HG03469 (cell line): Measurements from ENCODE around the gene KDF1.
"Not testable (repeated sequence)": the region's sequence is repeated elsewhere in the genome, so short reads cannot be mapped to it uniquely, and the experiment has no call there.

ENCODE experiments used
- ATAC-seq: cut with Tn5 transposase; IDR thresholded peaks from one replicate; pipeline ENCODE4 v1.9.1; 2021; ENCODE audit warnings: mild to moderate bottlenecking, moderate library complexity, moderate number of reproducible peaks; ENCODE audit not compliant: unreplicated experiment

The KDF1 gene

DNA sequence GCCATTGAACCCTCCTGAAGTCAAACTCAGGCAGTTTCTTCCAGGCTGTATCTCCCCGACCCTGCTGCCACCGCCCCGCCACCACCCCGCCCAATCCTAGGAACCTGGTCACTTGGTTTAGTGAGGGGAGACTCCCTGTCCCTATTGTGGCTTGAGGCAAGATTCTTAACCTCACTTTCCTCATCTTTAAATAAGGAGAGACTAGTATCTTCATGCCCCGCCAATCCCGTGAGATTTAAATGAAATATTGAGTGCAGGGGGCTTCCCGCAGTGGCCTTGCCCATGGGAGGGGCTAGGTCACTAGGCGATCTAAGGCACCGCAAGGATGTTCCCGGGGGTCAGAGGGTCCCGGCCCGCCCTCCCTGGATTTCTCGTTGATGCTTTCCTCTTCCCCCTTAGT is 998 bp downstream of the KDF1 start:
- no peak for ATAC-seq

DNA sequence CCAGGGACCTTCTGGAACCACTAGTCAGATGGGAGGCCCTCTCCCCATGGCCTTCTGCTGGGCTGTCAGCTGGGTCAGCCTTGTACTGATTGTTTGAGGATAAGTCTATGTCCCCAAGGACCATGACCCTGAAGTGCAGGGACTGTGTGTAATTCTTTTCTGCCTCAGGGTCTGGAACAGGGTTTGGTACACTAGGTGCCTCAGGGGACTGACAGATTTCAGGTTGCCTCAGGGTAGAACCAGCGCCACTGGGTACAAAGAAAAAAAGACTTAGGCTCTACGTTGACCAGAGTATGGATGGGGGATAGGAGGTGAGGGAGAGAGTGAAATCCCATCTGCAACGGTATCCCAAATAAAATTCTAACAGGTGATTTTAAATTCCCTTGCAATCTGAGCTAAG is 3.0 kb downstream of the KDF1 start:
- ATAC-seq = no peak

DNA sequence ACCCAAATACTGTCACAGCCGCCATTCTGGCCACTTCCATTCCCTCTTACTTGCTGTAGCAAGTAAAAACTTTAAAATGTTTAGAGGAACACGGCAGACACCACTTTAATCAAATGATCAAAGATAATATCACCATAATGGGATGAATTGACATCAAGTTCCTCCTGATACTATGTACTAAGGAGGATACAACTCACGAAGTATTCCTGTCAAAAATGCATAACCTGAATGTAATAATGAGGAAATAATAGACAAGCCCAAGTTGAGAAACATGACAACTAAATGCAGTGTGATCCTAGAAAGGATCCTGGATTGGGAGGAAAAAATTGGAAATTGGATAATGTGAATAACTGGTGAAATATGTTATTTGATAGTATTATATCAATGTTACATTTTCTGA is 3.9 kb downstream of the KDF1 start:
- ATAC-seq = no peak

DNA sequence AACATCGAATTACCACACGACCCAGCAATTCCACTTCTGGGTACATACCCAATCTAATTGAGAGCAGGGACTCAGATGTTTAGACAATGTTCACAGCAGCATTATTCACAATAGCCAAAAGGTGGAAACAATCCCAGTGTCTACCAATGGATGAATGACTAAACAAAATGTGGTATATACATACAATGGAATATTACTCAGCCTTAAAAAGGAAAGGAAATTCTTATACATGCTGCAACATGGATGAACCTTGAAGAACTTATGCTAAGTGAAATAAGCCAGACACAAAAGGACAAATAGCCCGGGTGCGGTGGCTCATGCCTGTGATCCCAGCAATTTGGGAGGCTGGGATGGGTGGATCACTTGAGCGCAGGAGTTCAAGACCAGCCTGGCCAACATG is 6.9 kb downstream of the KDF1 start:
- ATAC-seq = no peak

DNA sequence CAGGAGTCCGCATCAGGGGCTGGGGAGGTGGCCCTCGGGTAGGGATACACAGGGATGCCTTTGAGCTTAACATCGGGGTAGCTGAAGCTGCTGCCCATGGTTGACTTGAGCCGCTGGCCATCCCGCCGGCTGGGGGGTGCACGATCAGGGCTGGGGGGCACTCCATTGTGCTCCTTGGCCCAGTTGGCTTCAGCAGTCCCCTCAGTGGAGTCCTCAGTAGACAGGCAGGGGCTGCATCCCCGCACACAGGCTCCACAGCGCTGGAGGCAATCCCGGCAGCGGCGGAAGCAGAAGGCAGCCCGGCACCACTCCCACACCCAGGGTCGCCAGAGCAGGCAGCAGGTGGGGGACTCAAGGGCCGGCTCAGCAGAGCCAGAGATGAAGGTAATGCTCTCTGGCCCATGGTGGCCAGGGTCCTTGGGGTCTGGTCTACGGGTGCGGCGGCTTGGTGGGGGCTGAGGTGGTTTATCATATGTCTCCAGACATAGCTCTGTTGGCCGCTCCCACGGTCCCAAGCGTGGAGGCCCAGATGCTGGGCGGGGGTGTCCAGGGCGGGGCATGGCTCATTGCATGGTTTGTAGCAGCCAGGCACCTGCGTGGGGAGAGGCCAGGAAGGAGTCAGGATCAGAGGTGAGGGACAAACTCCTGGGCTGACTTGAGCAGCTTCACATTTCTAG is 8.3 kb downstream of the KDF1 start:
- ATAC-seq = no peak

DNA sequence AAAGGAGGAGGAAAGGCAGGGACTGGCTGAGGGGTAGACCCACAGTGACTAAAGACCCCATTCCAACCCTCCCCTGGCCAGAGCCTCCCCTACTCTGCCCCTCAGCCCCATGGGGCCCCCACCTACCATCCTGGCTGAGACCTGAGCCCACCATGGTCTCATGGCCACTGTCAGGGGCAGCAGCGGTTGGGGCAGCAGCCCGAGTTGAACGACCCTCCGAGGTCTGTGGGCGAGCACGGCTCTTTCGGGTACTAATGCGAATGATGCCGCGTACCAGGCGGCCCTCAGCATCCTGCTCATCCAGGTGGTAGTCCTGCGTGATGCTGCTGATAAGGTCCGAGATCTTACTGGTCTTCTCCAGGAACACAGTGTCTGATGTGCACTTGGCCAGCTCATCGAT is 9.1 kb downstream of the KDF1 start:
- no peak for ATAC-seq

DNA sequence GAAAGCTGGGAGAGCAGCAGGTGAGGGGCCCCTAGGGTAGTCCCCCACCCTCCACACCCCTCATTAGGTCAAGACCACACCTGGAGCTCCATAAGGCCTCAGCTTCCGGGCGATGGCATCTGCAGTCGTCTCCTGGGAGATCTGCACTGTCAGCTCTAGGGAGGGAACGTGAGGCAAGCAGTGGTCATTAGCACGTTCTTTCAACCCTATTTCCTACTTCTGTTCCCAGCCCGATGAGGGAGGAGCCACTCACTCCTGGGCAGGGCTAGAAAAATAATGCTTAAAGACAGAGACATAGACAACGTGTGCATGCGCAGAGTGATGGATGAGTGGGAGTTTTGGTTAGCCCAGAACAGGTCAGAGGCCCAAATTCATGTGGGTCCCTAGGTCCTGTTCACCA is 9.7 kb downstream of the KDF1 start:
- no peak for ATAC-seq

DNA sequence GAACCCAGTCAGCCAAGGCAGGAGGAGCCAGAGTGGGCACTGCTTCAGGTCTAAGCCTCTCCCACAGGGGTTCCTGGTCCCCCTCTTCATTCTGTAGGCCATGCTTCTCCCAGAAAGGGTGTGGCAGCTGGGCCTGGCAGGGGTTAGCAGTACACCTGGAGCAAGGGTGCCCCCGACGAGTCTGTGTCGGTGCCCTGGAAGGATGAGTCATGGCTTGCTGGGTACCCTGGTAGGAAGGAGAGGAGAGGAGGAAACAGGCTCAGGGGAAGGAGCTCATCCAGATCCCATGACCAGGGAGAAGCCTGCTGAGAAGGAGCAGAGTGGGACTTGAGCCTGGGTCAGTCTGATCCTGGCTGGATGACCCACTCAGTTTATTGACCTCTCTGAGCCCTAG is 10.3 kb downstream of the KDF1 start:
- ATAC-seq = no peak

DNA sequence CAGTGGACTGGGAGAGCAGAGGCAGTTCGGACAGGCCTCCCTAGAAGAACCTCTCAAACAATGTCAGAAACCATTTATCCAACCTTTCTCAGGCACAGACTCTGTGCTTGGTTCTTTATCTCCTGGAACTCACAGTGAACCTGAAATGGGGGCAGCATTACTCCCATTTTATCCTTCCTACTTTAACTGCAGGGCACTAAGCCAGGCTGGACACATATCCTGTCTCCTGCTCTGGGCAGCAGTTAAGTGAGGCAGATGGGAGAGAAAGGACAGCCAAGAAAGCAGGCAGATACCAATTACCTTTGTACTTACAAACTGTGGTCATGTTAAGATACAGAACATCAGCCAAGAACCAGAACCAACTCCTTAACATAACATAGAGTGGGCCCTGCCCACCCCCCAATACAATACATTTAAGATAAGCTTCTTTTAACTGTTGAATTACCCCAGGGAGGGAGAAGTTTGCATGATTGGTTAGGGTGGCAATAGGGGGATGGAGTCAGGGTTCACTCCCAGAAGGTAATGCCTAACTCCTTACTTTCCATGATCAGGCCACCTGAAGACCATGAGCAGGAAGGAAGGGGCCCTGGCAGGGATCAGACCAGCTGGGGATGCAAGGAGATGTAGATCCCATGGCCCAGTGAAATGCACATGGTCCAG is 10.9 kb downstream of the KDF1 start:
- no peak for ATAC-seq

DNA sequence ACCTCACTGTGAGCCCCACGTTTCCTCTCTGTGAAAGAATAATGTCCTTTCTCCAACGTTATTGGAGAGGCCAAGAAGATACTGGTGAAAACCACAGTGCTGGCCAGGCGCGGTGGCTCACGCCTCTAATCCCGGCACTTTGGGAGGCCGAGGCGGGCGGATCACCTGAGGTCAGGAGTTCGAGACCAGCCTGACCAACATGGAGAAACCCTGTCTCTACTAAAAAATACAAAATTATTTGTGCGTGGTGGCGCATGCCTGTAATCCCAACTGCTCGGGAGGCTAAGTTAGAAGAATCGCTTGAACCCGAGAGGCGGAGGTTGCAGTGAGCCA is 11.6 kb downstream of the KDF1 start:
- ATAC-seq = not testable (repeated sequence)

DNA sequence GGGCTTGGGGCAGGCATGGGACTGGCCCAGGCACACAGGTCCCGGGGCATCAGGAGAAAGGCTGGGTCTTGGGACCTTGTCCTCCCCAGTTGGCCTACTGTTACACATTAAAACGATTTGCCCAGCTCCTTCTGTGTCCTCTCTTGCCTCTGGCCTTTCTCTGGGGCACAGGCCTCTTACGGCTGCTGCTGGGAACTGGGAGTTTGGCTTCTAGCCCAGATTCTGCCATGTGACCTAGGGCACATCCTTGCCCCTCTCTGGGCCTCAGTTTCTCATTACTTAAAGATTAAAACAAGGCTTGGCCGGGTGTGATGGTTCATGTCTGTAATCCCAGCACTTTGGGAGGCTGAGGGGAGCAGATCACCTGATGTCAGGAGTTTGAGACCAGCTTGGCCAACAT is 14.0 kb downstream of the KDF1 start:
- no peak for ATAC-seq

DNA sequence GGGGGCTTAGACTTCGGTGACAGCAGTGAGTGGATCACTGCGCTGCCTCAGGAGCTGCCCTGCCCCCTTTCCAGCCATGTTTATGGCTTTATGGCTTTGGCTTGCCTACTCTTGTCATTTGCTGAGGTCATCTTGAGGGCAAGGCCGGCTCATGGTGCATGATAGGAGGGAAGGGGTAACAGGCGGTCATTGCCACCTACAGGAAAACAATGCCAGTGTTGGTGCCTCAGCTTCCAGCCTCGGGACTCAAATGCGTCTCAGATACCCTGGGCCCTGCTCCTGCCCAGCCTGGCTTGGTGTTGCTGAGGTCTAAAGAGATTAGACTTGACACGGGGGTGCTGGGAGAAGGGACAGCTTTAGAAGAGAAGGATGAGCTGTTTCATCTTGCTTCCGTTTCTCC is 14.5 kb downstream of the KDF1 start:
- ATAC-seq = no peak

DNA sequence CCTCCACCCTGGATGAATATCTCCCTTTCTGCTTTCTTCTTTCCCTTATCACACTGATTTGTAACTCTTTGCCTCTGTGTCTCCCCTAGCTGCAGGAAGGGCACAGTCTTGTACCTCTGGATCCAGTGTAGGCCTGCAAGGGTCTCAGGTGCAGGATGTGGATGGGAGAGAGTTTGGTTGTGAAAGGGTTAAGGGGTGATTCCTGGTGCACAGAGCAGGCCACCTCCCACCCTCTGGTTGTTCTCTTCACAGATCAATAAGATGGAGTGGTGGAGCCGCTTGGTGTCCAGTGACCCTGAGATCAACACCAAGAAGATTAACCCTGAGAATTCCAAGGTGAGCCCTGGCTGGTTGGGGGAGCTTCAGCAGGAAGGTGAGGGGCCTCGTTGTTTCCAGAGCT is 15.1 kb downstream of the KDF1 start:
- ATAC-seq = no peak

DNA sequence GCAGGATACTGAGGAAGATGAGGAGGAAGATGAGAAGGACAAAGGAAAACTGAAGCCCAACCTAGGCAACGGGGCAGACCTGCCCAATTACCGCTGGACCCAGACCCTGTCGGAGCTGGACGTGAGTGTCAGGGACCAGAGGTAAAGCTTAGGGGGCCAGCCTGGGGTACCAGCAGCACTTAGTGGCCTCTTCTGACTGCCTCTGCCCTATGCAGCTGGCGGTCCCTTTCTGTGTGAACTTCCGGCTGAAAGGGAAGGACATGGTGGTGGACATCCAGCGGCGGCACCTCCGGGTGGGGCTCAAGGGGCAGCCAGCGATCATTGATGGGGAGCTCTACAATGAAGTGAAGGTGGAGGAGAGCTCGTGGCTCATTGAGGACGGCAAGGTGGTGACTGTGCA is 17.6 kb downstream of the KDF1 start:
- no peak for ATAC-seq

DNA sequence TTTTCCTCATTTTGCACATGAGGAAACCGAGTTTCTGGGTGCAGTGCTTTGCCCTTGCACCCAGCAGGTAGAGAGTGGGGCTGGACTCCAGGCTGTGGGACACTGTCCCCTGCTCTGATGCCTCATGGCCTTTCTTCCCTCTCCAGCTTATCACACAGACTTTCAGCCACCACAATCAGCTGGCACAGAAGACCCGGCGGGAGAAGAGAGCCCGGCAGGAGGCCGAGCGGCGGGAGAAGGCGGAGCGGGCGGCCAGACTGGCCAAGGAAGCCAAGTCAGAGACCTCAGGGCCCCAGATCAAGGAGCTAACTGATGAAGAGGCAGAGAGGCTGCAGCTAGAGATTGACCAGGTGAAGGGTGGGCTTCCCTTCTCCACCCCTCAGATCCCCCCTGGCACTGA is 19.0 kb downstream of the KDF1 start:
- no peak for ATAC-seq

DNA sequence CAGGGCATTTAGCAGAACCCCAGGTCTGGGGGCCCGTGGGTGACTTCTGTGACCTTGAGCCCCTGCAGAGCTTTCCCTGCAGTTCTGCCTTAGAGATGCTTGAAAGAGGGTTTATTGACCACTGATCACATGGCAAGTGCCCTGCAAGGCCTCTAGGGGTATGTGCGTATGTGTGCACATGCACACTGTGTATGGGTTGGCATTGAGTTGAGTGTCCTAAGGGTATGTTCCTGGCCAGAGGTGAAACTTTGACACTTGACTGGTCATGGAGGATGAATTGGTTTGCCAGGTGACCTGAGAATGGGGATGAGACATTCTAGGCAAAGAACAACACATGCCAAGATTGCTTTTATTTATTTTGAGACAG is 21.6 kb downstream of the KDF1 start:
- no peak for ATAC-seq

DNA sequence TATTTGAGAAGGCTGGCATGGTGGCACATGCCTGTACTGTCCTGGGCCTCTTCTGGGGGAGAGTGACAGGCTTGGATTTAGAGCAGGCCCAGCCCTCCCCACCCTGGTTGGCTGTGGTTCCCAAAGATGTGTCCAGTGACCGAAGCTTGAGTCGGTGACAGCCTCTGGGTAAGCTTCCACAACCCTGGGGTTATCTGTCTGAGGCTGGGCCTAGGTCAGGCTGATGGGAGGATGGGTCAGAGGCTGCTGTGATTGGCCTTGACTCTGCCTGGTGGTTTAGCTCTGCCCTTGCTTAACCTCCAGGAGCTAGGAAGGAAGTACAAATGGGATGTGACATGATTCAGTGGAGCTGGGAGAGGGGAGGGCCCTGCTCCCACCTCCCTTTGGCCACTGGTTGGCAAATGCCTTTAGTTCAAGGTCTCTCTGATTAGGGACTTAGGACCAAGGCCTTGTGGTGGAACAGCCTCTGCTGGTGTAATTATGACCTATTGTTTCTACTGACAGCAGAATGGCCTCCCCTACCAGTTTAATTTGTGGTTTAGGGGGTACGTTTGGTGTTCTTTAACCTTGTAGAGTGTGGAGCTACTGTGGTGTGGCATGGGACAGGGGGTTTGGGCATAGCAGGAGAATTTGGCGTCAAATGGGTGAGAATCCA is 22.1 kb downstream of the KDF1 start:
- no peak for ATAC-seq

DNA sequence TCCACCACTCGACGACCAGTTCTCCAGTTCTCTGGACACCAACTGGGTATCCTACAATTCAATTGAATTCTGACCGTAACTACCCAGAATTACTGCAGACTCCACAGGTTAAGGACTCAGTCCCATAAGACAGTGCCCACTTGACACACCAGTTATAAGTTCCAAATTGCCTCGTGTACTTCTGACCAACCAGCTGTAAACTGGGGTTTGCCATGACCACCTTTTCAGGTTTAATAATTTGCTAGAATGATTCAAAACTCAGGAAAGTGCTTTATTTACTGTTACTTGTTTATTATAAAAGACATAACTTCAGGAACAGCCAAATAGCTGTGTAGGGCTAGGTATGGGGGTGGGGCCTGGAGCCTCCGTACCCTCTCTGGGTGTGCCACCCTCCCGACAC is 23.4 kb downstream of the KDF1 start:
- ATAC-seq = no peak

DNA sequence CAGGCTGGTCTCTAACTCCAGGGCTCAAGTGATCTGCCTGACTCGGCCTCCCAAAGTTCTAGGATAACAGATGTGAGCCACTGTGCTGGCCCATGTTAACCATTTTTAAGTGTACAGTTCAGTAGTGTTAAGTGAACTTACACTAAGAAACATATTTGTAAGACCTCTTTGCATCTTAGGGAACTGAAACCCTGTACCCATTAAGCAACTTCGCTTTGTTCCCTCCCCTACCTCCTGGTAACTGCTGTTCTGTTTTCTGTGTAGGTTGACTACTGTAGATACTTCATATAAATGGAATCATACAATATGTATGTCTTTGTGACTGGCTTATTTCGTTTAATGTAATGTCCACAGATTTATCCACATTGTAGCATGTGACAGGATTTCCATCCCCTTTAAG is 27.7 kb downstream of the KDF1 start:
- no peak for ATAC-seq

DNA sequence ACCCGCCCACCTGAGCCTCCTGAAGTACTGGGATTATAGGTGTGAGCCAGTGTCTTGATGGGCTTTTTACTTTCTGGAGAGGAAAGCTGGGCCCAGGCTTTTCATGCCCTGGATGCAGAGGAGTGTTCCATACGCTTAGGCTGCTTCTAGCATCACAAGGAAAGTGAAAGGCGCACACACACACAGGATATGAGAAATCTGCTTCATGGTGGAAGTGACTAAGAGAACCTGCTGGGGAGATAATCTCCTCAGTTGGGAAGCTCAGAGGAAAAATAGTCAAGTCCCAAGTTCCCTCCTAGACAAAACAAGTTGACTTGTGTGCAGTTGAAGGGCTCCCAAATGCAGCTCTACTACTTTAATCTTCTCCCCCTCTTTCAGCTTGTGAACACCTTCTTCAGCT is 36.6 kb downstream of the KDF1 start:
- no peak for ATAC-seq

DNA sequence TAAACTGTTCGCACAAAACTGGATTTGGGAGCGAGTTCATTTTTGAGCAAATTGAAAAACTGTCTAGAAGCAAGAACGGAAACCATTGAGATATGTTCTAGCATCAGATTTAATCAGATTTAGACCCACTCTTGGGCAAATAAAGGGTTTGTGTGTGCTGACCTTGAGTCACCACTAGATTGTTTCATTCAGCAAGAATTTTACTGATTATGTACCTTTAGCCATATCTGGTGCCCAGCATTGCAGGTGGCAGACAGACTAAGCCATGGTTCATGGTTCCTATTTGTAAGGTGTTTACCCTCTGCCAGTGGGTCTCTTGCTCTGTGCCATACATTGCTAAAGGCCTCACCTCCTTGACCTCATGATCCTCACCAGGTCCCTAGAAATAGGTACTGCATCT is 37.4 kb downstream of the KDF1 start:
- ATAC-seq = no peak

DNA sequence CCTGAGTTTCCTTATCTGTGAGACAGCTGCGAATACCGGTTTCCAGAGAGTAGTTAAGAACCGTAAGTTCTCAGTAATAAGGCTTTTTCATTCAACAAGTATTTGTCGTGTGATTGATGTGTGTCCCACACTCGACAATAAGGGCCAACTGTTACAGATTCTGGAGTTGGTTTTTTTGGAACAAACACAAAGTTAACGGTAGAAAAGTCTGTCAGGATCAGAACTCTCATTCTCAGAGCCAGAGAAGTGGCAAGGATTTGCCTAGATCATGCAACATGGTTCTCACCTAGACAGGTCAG is 37.9 kb downstream of the KDF1 start:
- no peak for ATAC-seq
